Peyer's patch (tissue), 4 donors: ENCODE data around the gene GNE.

Experiments used
- CTCF ChIP-seq, 6 experiments: fragments of 450-650 bp in 4 of 6; fragments of 200-600 bp in 2 of 6; sonication (generic) in 1 of 6; IDR thresholded peaks; one replicate each; pipeline ENCODE4 v1.5.1; 2017 to 2019; ENCODE audit warnings: antibody characterized with exemption in 6 of 6, mild to moderate bottlenecking in 3 of 6, moderate library complexity in 1 of 6
- POLR2A ChIP-seq, 2 donors: fragments of 450-650 bp; IDR thresholded peaks; one replicate each; pipeline ENCODE4 v1.5.1; 2017; ENCODE audit warnings: antibody characterized with exemption in 2 of 2, mild to moderate bottlenecking in 2 of 2, moderate library complexity in 2 of 2

- TF ChIP-seq CTCF (IDR thresholded peaks at IDR 0.05) (no peak), POLR2A (IDR thresholded peaks at IDR 0.05) (no peak)
These were observed 44.9 kb downstream of the GNE start for GRCh38 chr9:36213387-36213786.
